ENCODE measurements around the gene ARHGEF3.

Gene ARHGEF3

GRCh38 chr3:56812754-56813652 lies 11.3 kb upstream of the ARHGEF3 start:
- Histone ChIP-seq H3K36me3 (ENCODE audit: insufficient read depth, low read length) (no peaks in the 10 kb centered on the region), H3K9ac (ENCODE audit: low read depth, low read length) (no peak overlapping the region), H3K9me3 (ENCODE audit: control insufficient read depth, insufficient read depth, low read length) (no peaks in the 10 kb centered on the region), H3K4me1 (ENCODE audit: insufficient read depth, low read length) (no peaks in the 10 kb centered on the region)

- no peaks in the 10 kb centered on the region for H3K4me1 ChIP-seq (ENCODE audit: insufficient read depth, low read length)
- H3K9ac ChIP-seq (ENCODE audit: low read depth, low read length) = no peak overlapping the region
- no peaks in the 10 kb centered on the region for H3K9me3 ChIP-seq (ENCODE audit: control insufficient read depth, insufficient read depth, low read length)
- no peaks in the 10 kb centered on the region for H3K36me3 ChIP-seq (ENCODE audit: insufficient read depth, low read length)
Measured at GRCh38 chr3:56811546-56812202, 9.9 kb upstream of the ARHGEF3 start.

- Histone ChIP-seq H3K9me3 (ENCODE audit: control insufficient read depth, insufficient read depth, low read length) (no peaks in the 10 kb centered on the region), H3K36me3 (ENCODE audit: insufficient read depth, low read length) (no peaks in the 10 kb centered on the region), H3K4me1 (ENCODE audit: insufficient read depth, low read length) (no peaks in the 10 kb centered on the region), H3K9ac (ENCODE audit: low read depth, low read length) (no peak overlapping the region)
Measured at GRCh38 chr3:56810577-56811545, 9.1 kb upstream of the ARHGEF3 start.

- no peaks in the 10 kb centered on the region for H3K4me1 ChIP-seq (ENCODE audit: insufficient read depth, low read length)
- no peaks in the 10 kb centered on the region for H3K36me3 ChIP-seq (ENCODE audit: insufficient read depth, low read length)
- no peak overlapping the region for H3K9ac ChIP-seq (ENCODE audit: low read depth, low read length)
- no peaks in the 10 kb centered on the region for H3K9me3 ChIP-seq (ENCODE audit: control insufficient read depth, insufficient read depth, low read length)
Measured at GRCh38 chr3:56806407-56806806, 4.7 kb upstream of the ARHGEF3 start.

- Histone ChIP-seq H3K36me3 (ENCODE audit: insufficient read depth, low read length) (no peaks in the 10 kb centered on the region), H3K4me1 (ENCODE audit: insufficient read depth, low read length) (peaks cover 8% of the 10 kb centered on the region), H3K9me3 (ENCODE audit: control insufficient read depth, insufficient read depth, low read length) (no peaks in the 10 kb centered on the region), H3K9ac (ENCODE audit: low read depth, low read length) (no peak overlapping the region)
Measured at GRCh38 chr3:56802790-56803189, 1.0 kb upstream of the ARHGEF3 start.

GRCh38 chr3:56802378-56802745 lies 613 bp upstream of the ARHGEF3 start:
- Histone ChIP-seq H3K36me3 (ENCODE audit: insufficient read depth, low read length) (no peaks in the 10 kb centered on the region), H3K4me1 (ENCODE audit: insufficient read depth, low read length) (peaks cover 8% of the 10 kb centered on the region), H3K9ac (ENCODE audit: low read depth, low read length) (peak overlapping the region; percentile 81; the same call in 1 of the 2 replicates), H3K9me3 (ENCODE audit: control insufficient read depth, insufficient read depth, low read length) (no peaks in the 10 kb centered on the region)

GRCh38 chr3:56800832-56801661 lies 702 bp downstream of the ARHGEF3 start:
- Histone ChIP-seq H3K9me3 (ENCODE audit: control insufficient read depth, insufficient read depth, low read length) (no peaks in the 10 kb centered on the region), H3K9ac (ENCODE audit: low read depth, low read length) (peak overlapping the region; percentile 81; the same call in 1 of the 2 replicates)

GRCh38 chr3:56800130-56800831 lies 1.5 kb downstream of the ARHGEF3 start:
- Histone ChIP-seq H3K4me1 (ENCODE audit: insufficient read depth, low read length) (peaks cover 8% of the 10 kb centered on the region), H3K9ac (ENCODE audit: low read depth, low read length) (no peak overlapping the region; the same call in 1 of the 2 replicates), H3K9me3 (ENCODE audit: control insufficient read depth, insufficient read depth, low read length) (no peaks in the 10 kb centered on the region), H3K36me3 (ENCODE audit: insufficient read depth, low read length) (no peaks in the 10 kb centered on the region)

More at GRCh38 chr3:56800832-56801661, 702 bp downstream of the ARHGEF3 start:
- H3K36me3 ChIP-seq (ENCODE audit: insufficient read depth, low read length) = no peaks in the 10 kb centered on the region
- H3K4me1 ChIP-seq (ENCODE audit: insufficient read depth, low read length) = peaks cover 8% of the 10 kb centered on the region

GRCh38 chr3:56799251-56799882 lies 2.4 kb downstream of the ARHGEF3 start:
- peaks cover 8% of the 10 kb centered on the region for H3K4me1 ChIP-seq (ENCODE audit: insufficient read depth, low read length)
- no peak overlapping the region for H3K9ac ChIP-seq (ENCODE audit: low read depth, low read length)
- H3K36me3 ChIP-seq (ENCODE audit: insufficient read depth, low read length) = no peaks in the 10 kb centered on the region
- no peaks in the 10 kb centered on the region for H3K9me3 ChIP-seq (ENCODE audit: control insufficient read depth, insufficient read depth, low read length)

- Histone ChIP-seq H3K4me1 (ENCODE audit: insufficient read depth, low read length) (peaks cover 8% of the 10 kb centered on the region), H3K36me3 (ENCODE audit: insufficient read depth, low read length) (no peaks in the 10 kb centered on the region), H3K9ac (ENCODE audit: low read depth, low read length) (no peak overlapping the region), H3K9me3 (ENCODE audit: control insufficient read depth, insufficient read depth, low read length) (no peaks in the 10 kb centered on the region)
Measured at GRCh38 chr3:56796996-56797395, 4.8 kb downstream of the ARHGEF3 start.

GRCh38 chr3:56796202-56796601 lies 5.5 kb downstream of the ARHGEF3 start:
- Histone ChIP-seq H3K36me3 (ENCODE audit: insufficient read depth, low read length) (peaks cover 2% of the 10 kb centered on the region; the same call in 1 of the 2 replicates), H3K9me3 (ENCODE audit: control insufficient read depth, insufficient read depth, low read length) (no peaks in the 10 kb centered on the region), H3K4me1 (ENCODE audit: insufficient read depth, low read length) (peaks cover 8% of the 10 kb centered on the region), H3K9ac (ENCODE audit: low read depth, low read length) (no peak overlapping the region)

- Histone ChIP-seq H3K4me1 (ENCODE audit: insufficient read depth, low read length) (peaks cover 7% of the 10 kb centered on the region), H3K9me3 (ENCODE audit: control insufficient read depth, insufficient read depth, low read length) (no peaks in the 10 kb centered on the region), H3K9ac (ENCODE audit: low read depth, low read length) (no peak overlapping the region), H3K36me3 (ENCODE audit: insufficient read depth, low read length) (peaks cover 2% of the 10 kb centered on the region; the same call in 1 of the 2 replicates)
Measured at GRCh38 chr3:56795829-56796185, 5.9 kb downstream of the ARHGEF3 start.

All from ES-I3 (cell line).